AG08396 (cell line): Measurements from ENCODE around the gene SRRM2.

Experiments
- DNase-seq: peaks from one replicate; pipeline ENCODE4 v3.0.0; 2012; ENCODE audit warnings: low spot score, mixed read lengths

SRRM2 gene

DNA sequence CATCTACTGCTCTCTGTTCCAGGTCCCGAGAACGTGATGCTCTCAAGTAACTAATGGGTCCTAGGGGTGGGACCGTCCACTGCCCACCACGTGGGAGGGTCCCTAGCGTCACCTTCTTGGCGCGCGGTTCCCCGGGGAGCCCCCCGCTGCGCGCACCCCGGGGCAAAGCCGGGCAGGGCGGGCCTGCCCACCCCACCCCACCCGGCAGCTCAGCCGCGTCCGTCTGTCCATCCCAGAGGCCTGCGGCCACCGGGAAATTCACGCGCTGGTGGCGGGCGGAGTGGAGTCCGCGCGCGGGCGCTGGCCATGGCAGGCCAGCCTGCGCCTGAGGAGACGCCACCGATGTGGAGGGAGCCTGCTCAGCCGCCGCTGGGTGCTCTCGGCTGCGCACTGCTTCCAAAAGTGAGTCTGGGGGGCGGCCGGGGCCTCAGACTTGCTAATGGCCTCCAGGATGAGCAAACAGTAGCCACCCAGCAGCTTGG, 46.3 kb downstream of the SRRM2 start:
- DNase-seq: no peak

DNA sequence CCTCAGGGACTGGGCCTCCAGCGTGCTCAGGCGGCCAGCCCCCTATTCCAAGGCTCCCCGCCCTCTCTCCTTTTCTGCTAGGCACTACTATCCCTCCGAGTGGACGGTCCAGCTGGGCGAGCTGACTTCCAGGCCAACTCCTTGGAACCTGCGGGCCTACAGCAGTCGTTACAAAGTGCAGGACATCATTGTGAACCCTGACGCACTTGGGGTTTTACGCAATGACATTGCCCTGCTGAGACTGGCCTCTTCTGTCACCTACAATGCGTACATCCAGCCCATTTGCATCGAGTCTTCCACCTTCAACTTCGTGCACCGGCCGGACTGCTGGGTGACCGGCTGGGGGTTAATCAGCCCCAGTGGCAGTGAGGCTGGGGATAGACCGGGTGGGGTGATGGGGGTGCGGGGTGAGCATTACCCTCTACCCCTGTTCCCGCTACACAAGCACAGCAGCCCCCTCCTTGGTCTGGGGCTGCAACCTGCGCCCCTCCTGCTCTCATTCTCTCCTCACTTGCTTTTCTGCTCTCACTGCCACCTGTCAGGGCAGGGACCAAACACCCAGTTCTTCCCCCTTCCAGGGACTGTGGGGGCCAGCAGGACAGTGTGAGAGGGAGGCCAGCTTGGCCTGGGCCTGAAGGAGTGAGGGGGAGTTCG, 46.9 kb downstream of the SRRM2 start:
- DNase-seq: no peak

DNA sequence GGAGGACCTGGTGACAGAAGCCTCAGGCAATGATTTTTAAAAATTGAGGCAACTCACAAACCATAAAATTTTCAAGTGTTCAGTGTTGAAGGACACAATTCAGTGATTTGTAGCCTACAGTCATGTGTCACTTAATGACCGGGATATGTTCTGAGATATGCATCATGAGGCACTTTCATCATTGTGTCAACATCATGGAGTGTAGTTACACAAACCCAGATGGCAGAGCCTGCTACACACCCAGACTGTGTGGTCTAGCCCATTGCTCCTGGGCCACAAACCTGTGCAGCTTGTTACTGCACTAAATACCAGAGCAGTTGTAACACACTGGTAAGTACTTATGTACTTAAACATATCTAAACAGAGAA, 47.4 kb downstream of the SRRM2 start:
- no peak for DNase-seq

DNA sequence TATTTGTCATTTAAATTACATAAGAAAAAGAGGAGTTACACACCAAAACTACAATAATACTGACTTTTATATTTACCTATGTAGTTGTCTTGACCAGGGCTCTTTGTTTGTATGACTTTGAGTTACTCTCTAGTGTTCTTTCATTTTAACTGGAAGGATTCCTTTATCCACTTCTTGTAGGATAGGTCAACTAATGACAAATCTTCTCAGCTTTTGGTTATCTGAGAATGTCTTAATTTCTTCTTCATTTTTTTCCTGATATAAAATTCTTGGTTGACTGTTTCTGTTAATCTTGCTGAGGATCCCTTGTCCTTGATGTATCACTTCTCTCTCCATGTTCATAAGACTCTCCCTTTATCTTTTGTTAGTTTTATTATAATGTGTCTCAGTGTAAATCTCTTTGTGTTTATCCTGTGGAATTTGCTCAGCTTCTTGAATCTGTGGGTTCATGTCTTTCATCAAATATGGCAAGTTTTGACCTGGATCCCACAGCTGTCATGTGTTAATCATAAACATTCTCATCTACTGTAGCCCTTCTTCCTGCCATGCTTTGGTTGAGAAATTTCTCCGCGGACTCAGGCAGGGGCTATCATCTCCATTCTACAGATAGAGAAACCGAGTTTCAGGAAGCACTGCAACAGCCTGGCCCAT, 51.2 kb downstream of the SRRM2 start:
- no peak for DNase-seq

- no peak for DNase-seq
Measured at GRCh38 chr16:2804728-2805127, 52.3 kb downstream of the SRRM2 start.

- DNase-seq: no peak
Measured at GRCh38 chr16:2806286-2806685, 53.8 kb downstream of the SRRM2 start.

DNA sequence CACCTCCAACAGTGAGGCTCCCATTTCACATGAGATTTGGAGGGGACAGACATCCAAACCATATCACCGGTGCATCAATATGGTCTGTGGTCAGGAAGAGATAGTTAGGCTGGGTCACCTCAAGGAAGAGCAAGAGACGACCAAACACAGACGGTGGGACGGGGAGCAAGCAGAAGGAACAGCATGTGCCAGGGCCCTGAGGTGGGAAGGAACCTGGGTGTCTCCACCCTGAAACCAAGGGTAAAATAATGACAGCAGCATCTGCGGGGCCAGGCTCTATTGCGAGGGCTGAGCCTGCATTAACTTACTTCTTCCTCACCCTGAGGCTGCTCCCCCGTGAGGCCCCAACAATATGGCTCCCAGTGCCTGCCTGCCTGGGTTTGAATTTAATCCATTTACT, 55.7 kb downstream of the SRRM2 start:
- DNase-seq: no peak

- no peak for DNase-seq
Measured at GRCh38 chr16:2809149-2809760, 56.8 kb downstream of the SRRM2 start.

DNA sequence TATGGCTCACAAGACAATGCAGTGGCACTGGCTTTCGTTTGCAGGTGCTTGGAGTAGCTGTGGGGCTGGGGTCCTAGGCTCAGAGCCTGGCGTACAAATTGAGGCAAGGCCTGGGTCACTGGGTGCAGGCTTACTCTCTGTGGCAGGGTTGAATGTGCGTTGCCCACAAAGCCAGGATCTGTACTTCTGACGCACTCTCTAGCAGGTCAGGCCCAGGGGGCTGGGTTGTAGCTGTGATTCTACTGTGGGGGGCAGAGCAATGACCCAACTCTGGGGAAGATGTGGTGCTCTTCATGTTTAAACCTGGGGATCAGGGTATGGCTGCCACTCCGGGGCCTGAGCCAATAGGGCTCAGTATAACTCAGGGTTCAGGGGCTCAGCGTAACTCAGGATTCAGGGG, 58.2 kb downstream of the SRRM2 start:
- DNase-seq: no peak

GRCh38 chr16:2811703-2812471, 59.4 kb downstream of the SRRM2 start:
- DNase-seq: no peak

DNA sequence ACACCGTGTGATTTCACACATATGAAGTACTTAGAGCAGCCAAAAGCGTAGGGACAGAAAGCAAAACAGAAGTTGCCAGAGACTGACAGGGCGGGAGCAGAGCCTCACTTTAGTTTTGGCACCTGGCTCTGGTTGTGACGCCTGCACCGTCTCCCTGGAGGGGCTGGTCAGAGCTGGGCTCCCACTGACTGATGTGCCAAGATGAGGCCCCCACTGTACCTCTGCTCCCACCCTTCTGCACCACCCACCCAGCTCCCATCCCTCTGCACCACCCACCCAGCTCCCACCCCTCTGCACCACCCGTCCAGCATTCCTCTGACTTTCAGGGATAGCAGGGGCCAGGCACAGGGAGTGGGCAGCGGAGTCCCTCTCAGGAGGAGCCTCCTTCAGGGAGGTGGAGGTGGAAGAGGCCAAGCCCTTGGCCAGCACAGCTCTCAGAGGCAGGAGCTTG, 61.4 kb downstream of the SRRM2 start:
- no peak for DNase-seq

- DNase-seq: no peak
Measured at GRCh38 chr16:2814551-2815298, 62.3 kb downstream of the SRRM2 start.

DNA sequence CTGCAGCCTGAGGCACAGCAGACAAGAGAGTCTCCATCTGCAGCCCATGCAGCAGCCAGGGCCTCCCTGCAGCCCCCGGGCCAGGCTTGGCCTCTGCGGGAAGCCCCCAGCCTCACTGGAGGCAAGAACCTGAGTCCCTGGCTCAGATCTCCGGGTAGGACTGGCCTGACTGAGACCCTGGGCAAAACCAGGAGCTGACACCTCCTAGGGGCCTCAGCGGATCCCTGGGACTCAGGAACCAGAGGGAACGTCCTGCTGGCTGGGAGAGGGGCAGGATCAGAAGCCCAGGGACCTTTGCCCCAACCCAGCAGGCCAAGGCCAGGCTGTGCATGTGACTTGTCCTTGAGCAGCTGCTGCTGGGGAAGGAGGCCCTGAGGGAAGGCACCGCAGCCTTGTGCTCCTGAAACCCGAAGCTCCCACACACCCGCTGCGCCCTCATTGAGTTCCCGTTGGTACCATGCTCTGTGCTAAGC, 62.9 kb downstream of the SRRM2 start:
- DNase-seq: no peak

- no peak for DNase-seq
Measured at GRCh38 chr16:2816751-2817339, 64.4 kb downstream of the SRRM2 start, which contains the start of gene PRSS21. PRSS21 (plus strand) TSS chr16:2817237; CDS start chr16:2817269, 32 bp downstream.

DNA sequence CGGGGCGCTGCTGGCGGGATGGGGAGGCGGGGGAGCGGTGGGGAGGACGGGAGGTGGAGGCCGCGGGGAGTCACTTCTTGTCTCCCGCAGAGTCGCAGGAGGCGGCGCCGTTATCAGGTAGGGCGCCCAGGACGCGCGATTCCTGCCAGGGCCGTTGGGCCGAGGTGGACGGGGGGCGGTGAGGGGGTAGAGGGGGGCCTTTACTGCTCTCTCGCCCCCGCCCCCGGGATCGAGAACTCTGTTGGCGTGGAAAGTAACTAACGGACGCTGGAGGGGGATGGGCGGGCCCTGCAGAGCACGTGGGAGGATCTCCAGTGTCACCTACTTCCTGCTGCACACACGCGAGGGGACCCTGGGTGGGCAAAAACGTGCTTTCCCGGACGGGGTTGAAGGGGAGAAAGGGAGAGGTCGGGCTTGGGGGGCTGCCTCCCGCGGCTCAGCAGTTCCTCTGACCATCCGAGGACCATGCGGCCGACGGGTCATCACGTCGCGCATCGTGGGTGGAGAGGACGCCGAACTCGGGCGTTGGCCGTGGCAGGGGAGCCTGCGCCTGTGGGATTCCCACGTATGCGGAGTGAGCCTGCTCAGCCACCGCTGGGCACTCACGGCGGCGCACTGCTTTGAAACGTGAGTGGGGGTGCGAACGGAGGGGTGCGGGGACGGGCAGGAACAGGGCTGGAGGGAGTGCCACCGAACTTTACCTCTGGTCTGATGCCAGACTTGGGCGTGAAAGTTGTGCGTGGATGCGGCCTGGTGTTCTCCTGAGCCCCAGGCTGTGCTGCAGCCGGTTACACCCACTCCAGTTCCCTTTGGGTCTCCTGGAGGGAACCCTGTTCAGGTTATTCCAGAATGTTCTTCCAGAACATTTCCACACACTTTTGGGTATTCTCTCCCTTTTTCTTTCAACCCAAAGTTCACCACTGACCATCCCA, 65.2 kb downstream of the SRRM2 start:
- DNase-seq: no peak

DNA sequence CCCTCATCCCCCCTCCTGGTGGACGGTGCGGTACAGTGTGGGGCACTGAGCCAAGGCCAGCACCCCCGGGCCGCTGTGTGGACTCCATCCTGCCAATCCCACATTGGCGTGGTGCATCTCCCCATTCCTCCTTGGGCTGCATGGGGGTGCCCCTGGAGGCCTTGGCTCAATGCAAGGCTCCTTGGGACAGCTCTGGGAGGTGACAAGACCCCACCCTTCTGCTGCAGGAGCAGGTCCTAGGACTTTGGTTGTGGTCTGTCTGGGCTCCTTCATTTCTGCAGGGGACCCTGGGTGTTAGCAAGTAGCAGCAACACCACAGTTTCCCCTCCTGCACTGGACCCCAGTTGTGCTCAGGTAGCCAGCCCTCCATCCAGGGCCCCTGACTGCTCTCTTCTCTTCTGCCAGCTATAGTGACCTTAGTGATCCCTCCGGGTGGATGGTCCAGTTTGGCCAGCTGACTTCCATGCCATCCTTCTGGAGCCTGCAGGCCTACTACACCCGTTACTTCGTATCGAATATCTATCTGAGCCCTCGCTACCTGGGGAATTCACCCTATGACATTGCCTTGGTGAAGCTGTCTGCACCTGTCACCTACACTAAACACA, 65.9 kb downstream of the SRRM2 start:
- no peak for DNase-seq

DNA sequence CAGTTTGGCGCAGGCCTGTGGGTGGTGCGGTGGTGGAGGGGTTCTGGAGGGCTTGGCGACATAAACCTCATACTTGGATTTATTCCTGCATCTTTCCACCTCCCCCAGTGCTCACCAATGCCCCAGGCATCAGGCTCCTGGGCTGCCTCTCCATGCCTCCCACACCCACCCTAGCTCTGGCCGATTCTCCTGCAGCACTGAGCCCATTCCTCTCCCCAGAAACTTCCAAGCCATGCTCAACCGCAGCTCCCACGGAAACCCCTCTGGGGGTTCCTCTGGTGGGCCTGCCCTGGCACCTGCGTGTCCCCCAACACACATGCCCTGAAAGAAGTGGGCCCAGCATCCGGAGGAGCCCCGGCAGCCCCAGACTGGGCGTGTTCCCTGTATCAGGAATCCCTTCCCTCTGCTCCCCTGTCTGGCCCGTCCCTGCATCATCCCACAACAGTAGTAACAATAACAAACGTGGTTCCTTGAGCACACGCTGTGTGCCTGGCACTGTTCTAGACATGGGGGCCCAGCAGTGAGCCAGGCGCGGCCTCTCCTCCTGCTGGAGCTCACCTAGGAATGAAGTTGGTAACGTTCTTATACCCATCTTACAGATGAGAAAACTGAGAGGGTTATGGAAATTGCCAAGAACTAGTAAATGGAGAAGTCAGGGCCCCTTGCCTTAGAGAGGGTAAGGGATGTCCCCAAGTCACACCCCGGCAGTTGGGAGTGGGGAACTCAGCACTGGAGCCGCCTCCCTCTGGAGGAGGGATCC, 66.9 kb downstream of the SRRM2 start:
- no peak for DNase-seq

GRCh38 chr16:2819939-2820835, 67.7 kb downstream of the SRRM2 start:
- no peak for DNase-seq
